Activated CD4-positive, alpha-beta T cell treated with anti-CD3 and anti-CD28 coated beads, Interleukin-2, amount 50 U/mL, for 1 hour (primary cell): ENCODE data around the gene ADAT3.
"Not testable (repeated sequence)": the region's sequence is repeated elsewhere in the genome, so short reads cannot be mapped to it uniquely, and the experiment has no call there.

ENCODE experiments used
- DNase-seq: peaks from one replicate; pipeline ENCODE4 v3.0.0-alpha.2; 2020

The ADAT3 gene

GRCh38 chr19:1884291-1884718 lies 20.9 kb upstream of the ADAT3 start:
- peak; percentile 46 for DNase-seq

GRCh38 chr19:1884719-1885334 lies 20.4 kb upstream of the ADAT3 start:
- no peak for DNase-seq

- peak; percentile 96 for DNase-seq
Measured at GRCh38 chr19:1885398-1886119, 19.6 kb upstream of the ADAT3 start, which contains the start of gene ABHD17A. Gene ABHD17A (minus strand): TSS chr19:1885496. CDS start chr19:1881566, 3,930 bp downstream.

GRCh38 chr19:1886360-1886759 lies 18.8 kb upstream of the ADAT3 start:
- not testable (repeated sequence) for DNase-seq

GRCh38 chr19:1888385-1888784 lies 16.8 kb upstream of the ADAT3 start:
- DNase-seq: no peak

GRCh38 chr19:1889907-1890306 lies 15.3 kb upstream of the ADAT3 start:
- DNase-seq: no peak

GRCh38 chr19:1893791-1894190 lies 11.4 kb upstream of the ADAT3 start:
- DNase-seq: no peak

- DNase-seq: no peak
Measured at GRCh38 chr19:1896508-1896907, 8.7 kb upstream of the ADAT3 start.

GRCh38 chr19:1901940-1902404 lies 3.2 kb upstream of the ADAT3 start:
- DNase-seq: no peak

GRCh38 chr19:1902923-1903322 lies 2.3 kb upstream of the ADAT3 start:
- no peak for DNase-seq

- DNase-seq: no peak
Measured at GRCh38 chr19:1904860-1905109, 414 bp upstream of the ADAT3 start.

- no peak for DNase-seq
Measured at GRCh38 chr19:1905863-1906375, 720 bp downstream of the ADAT3 start.

GRCh38 chr19:1906985-1907562 lies 1.9 kb downstream of the ADAT3 start:
- DNase-seq: no peak

- DNase-seq: no peak
Measured at GRCh38 chr19:1907563-1908363, 2.6 kb downstream of the ADAT3 start.

GRCh38 chr19:1908364-1908678 lies 3.1 kb downstream of the ADAT3 start:
- DNase-seq: no peak

- DNase-seq: no peak
Measured at GRCh38 chr19:1909761-1910080, 4.5 kb downstream of the ADAT3 start.

- no peak for DNase-seq
Measured at GRCh38 chr19:1910177-1910576, 5.0 kb downstream of the ADAT3 start.

GRCh38 chr19:1911098-1911497 lies 5.9 kb downstream of the ADAT3 start:
- no peak for DNase-seq

GRCh38 chr19:1911995-1912394 lies 6.8 kb downstream of the ADAT3 start:
- DNase-seq: no peak

GRCh38 chr19:1912760-1913505 lies 7.7 kb downstream of the ADAT3 start:
- DNase-seq: no peak

- DNase-seq: no peak
Measured at GRCh38 chr19:1913781-1914577, 8.8 kb downstream of the ADAT3 start.

- DNase-seq: no peak
Measured at GRCh38 chr19:1914826-1915341, 9.7 kb downstream of the ADAT3 start.
